ENCODE results near the gene SYN1.

The SYN1 gene

GRCh38 chrX:47571215-47571614, 48.4 kb downstream of the SYN1 start:
- DNase-seq, result no peak

GRCh38 chrX:47570794-47571193, 48.9 kb downstream of the SYN1 start:
- no peak for DNase-seq

- peak; percentile 59 for DNase-seq
Observed at GRCh38 chrX:47568656-47569295, 50.9 kb downstream of the SYN1 start.

- DNase-seq, result no peak
Observed at GRCh38 chrX:47566841-47567240, 52.8 kb downstream of the SYN1 start.

- no peak for DNase-seq
Observed at GRCh38 chrX:47564438-47565085, 55.1 kb downstream of the SYN1 start.

GRCh38 chrX:47563801-47564315, 55.8 kb downstream of the SYN1 start:
- DNase-seq, result no peak

GRCh38 chrX:47562615-47563243, 56.9 kb downstream of the SYN1 start:
- DNase-seq, result peak; percentile 54

GRCh38 chrX:47561659-47562151, 58.0 kb downstream of the SYN1 start:
- DNase-seq, result no peak

GRCh38 chrX:47560934-47561658, 58.6 kb downstream of the SYN1 start, which contains the start of gene ARAF:
ARAF (plus strand) TSS chrX:47561205; CDS start chrX:47562968, 1,763 bp downstream.
- DNase-seq, result peak; percentile 93

- DNase-seq, result no peak
Observed at GRCh38 chrX:47560179-47560933, 59.3 kb downstream of the SYN1 start.

- DNase-seq, result no peak
Observed at GRCh38 chrX:47558436-47558835, 61.2 kb downstream of the SYN1 start.

GRCh38 chrX:47556045-47556623, 63.5 kb downstream of the SYN1 start:
- DNase-seq, result peak; percentile 82

- DNase-seq, result no peak
Observed at GRCh38 chrX:47543496-47543895, 76.2 kb downstream of the SYN1 start.

GRCh38 chrX:47540754-47541538, 78.7 kb downstream of the SYN1 start:
- DNase-seq, result no peak

- no peak for DNase-seq
Observed at GRCh38 chrX:47539860-47540259, 79.8 kb downstream of the SYN1 start.

GRCh38 chrX:47530049-47530448, 89.6 kb downstream of the SYN1 start:
- no peak for DNase-seq

- DNase-seq, result no peak
Observed at GRCh38 chrX:47529548-47529947, 90.1 kb downstream of the SYN1 start.

GRCh38 chrX:47523713-47524166, 95.9 kb downstream of the SYN1 start:
- no peak for DNase-seq

- peak; percentile 89 for DNase-seq
Observed at GRCh38 chrX:47523297-47523696, 96.4 kb downstream of the SYN1 start.

Measured in stimulated activated CD8-positive, alpha-beta memory T cell treated with anti-CD3 and anti-CD28 coated beads, Interleukin-4, amount 100 ng/mL, for 48 hours (primary cell).